GM18951 (cell line): ENCODE results near the gene ZFAND2A.
"Not testable (repeated sequence)": the region's sequence is repeated elsewhere in the genome, so short reads cannot be mapped to it uniquely, and the experiment has no call there.

Experiments used
- POLR2A ChIP-seq: IDR thresholded peaks from 4 replicates; pipeline ENCODE4 v1.6.1; 2011; ENCODE audit warnings: mild to moderate bottlenecking; ENCODE audit not compliant: insufficient read length, insufficient read depth; ENCODE audit errors: extremely low read depth
- in situ Hi-C: fragments of 300-500 bp; cut with MboI; formaldehyde crosslinking; loops from one replicate; pipeline ENCODE4 v1.12.0; 2022; ENCODE audit warnings: low sequenced_read_pairs, mixed read lengths, inconsistent platforms; ENCODE audit not compliant: unreplicated experiment

Gene ZFAND2A

DNA sequence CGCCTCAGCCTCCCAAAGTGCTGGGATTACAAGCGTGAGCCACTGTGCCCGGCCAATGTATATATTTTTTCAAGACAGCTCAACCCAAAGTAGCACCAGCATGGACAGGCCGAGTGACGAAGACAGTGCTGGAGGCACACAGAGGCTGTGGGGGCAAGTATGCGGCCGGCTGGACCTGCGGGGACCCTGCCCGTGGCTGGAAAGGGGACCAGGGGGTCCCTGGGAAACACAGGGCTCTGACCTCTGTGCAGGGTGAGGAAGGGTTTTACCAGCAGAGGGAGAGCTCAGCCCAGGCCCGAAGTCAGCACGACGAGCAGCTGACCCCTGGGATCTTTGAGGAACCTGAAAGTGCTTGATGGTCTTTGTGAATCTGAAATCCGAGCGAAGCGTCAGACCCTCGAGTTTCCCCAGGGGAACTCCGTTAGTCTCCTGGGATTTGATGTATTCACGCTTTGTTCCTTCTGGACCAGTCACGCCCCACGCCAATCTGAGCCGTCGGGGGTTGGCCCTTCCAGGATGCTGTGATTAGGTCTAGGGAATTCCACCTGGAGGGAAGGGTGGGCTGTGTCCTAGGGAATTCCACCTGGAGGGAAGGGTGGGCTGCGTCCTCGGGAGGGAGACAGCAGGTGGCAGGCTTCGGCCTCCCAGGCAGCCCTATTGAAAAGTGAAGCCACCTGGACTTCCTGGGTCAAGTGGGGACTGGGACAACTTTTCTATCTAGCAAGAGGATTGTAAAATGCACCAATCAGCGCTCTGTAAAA is 10.9 kb upstream of the ZFAND2A start:
- in situ Hi-C loops, result no loop called here
- TF ChIP-seq POLR2A, result no peak

- in situ Hi-C loops, result loop anchor here (10.0 kb wide), 1 partner anchor 175 kb away; no protein-coding TSS in a partner anchor
- TF ChIP-seq POLR2A, result peak; percentile 46
Measured at GRCh38 chr7:1169409-1170368, 9.7 kb upstream of the ZFAND2A start.

GRCh38 chr7:1168422-1168821 is 8.4 kb upstream of the ZFAND2A start:
- TF ChIP-seq POLR2A, result no peak
- in situ Hi-C loops, result loop anchor here (10.0 kb wide), 1 partner anchor 174 kb away; no protein-coding TSS in a partner anchor

DNA sequence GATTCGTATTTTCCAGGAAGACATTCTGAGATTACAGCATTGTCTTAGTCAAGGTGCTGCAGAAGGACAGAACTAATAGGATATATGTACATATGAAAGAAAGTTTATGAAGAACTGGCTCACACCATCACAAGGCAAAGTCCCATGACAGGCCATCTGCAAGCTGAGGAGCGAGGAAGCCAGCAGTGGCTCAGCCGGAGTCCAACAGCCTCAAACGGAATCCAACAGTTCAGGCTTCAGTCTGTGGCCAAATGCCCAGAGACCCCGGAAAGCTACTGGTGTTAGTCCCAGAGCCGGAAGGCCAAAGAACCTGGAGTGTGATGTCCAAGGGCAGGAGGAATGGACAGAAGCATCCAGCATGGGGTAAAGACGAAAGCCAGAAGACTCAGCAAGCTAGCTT is 4.4 kb upstream of the ZFAND2A start:
- in situ Hi-C loops, result loop anchor here (10.0 kb wide), 1 partner anchor 170 kb away; no protein-coding TSS in a partner anchor
- no peak for TF ChIP-seq POLR2A

DNA sequence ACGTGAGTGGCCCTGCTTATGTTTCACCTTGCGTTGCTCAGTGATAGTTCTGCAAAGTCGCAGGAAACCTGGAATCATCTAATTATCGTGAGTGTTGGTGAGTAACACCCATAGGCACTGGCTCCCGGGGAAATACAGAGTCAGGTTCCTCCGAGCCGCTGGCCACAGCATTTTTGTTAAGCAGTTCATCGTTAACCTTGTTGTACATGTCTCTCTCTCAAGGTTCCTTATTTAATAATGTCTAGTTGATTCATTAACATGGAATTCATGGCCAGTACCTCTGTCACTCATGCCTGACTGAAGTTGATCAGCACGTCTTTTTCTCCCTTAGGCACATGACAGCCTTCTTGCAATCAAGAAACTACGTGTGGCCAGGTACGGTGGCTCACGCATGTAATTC is 3.1 kb upstream of the ZFAND2A start:
- TF ChIP-seq POLR2A, result no peak
- in situ Hi-C loops, result loop anchor here (10.0 kb wide), 1 partner anchor 168 kb away; no protein-coding TSS in a partner anchor

- TF ChIP-seq POLR2A, result no peak
- in situ Hi-C loops, result loop anchor here (10.0 kb wide), 1 partner anchor 166 kb away; no protein-coding TSS in a partner anchor
Measured at GRCh38 chr7:1160670-1161021, 650 bp upstream of the ZFAND2A start.

DNA sequence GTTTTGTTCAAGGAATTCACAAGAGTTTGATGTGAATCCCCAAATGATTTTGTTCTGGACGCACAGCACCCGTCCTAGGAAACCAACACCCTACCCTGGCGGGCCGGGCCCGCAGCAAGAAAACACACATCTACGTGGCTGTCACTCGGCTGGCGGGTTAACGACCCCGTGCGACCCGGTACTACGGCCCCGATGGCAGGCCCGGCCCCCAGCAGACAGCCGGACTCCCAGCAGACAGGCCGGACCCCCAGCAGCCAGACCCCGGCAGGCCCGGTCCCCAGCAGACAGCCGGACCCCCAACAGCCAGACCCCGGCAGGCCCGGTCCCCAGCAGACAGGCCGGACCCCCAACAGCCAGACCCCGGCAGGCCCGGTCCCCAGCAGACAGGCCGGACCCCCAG is 765 bp downstream of the ZFAND2A start:
- in situ Hi-C loops, result not testable (repeated sequence)

GRCh38 chr7:1158203-1159126 is 1.5 kb downstream of the ZFAND2A start:
- no peak for TF ChIP-seq POLR2A
- in situ Hi-C loops, result no loop called here

DNA sequence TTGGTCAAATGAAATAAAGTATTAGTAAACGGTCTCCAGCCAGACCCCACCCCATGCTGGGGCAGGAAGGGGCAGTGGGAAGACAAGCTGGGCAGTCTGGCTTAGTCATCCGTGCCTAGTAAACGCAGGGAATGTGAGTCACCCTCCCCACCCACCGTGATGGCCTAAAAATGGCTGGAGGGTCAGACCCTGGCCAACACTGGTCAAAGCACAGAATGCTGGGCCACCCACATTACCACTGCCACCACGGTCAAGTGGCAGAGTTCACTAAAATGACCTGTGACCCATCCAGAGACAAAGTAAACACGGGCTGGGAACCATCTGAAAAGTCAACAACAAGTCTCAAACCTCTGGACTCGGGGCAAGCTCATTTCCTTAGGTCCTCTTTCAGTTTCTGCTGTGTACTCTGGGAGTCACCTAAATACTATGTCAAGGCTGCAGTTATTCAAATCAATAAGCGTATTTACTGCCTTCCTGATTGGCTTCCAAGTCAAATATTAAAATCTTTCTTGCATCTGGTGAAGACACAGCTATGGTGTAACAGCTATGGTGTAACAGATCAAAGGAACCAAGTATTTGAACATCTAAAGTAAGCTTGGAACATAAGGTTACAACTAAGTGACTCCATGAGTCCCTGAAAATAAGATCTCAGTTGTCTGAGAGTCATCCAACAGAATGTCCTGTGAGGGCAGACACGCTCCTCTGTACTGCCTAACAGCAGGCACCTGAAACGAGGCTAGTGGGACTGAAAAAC is 3.0 kb downstream of the ZFAND2A start:
- in situ Hi-C loops, result no loop called here
- no peak for TF ChIP-seq POLR2A

DNA sequence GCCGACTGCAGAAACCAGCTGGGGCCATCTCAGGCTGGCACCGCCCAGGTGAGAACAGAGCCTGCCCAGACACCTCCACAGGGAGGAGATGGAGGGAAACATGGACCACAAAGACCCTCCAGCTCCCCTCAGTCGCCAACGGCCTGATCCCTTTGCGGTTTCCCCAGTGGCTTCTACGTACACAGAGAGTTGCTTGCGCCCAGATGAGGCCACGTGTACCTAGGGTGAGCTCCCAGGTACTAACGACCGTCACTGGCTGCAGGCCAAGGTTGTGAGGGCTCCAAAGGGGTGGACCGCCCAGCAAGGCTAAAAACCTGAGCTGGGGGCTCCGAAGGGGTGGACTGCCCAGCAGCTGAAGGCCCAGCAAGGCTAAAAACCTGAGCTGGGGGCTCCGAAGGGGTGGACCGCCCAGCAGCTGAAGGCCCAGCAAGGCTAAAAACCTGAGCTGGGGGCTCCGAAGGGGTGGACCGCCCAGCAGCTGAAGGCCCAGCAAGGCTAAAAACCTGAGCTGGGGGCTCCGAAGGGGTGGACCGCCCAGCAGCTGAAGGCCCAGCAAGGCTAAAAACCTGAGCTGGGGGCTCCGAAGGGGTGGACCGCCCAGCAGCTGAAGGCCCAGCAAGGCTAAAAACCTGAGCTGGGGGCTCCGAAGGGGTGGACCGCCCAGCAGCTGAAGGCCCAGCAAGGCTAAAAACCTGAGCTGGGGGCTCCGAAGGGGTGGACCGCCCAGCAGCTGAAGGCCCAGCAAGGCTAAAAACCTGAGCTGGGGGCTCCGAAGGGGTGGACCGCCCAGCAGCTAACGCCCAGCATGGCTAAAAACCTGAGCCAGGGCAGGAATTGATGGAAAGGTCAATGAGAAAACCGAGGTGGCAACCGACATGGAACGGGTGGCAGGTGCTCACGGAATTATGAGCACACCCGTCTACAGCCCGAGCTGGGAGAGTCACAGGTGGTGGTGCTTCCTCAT is 3.9 kb downstream of the ZFAND2A start:
- in situ Hi-C loops, result not testable (repeated sequence)

- in situ Hi-C loops, result no loop called here
- no peak for TF ChIP-seq POLR2A
Measured at GRCh38 chr7:1154172-1154739, 5.7 kb downstream of the ZFAND2A start.
